Stimulated activated CD8-positive, alpha-beta memory T cell treated with anti-CD3 and anti-CD28 coated beads, Interleukin-4, amount 100 ng/mL, for 4 hours (primary cell): ENCODE results near the gene TMEM151B.

ENCODE experiments used
- DNase-seq, 2 donors: peaks; one replicate each; pipeline ENCODE4 v3.0.0-alpha.2; 2020; ENCODE audit warnings: low read depth in 2 of 2, low spot score in 1 of 2

Gene TMEM151B

GRCh38 chr6:44263354-44264100 lies 6.7 kb upstream of the TMEM151B start:
- no peak for DNase-seq

DNA sequence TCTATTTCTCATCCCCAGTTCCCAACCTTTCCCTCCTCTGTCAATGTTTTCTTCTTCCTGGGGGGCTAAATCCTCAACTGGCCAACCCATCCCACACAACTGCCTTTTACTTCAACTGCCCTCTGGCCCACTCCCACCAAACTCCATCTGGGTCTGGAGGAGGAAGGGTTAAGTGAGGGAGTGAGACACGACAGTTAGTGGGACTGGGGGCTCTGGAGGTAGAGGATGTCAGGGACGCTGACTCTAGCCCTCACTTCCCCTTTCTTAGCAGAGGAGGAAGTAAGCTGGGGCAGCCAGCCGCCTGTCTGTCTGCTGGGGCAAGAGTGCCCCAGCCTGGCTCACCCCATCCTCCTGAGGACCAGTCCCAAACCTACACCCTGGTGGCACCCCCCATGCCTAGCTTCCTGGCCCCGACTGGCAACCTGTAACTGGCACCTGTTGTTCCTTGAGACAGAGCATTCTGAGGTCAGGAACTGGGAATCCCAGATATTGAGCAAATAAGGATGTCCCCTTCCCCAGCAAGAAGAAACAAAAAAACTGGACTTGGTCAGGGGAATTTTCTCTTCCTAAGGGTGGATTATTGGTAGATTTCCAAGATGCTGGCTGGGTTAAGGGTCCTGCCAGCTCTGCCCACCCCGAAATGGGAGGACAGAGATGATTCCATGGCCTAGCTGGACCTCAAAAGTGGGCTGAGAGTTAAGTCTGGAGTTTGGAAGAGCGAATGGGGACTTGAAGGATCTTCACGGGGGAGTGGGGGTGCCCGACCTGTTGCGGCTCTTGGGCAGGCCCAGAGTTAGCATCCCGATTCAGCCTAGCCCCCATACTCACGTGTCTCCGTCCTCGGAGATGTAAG lies 5.9 kb upstream of the TMEM151B start:
- DNase-seq: no peak

GRCh38 chr6:44265007-44265721 lies 5.1 kb upstream of the TMEM151B start, which contains the start of gene NFKBIE:
Gene NFKBIE, minus strand, starts transcription at chr6:44265551. Its CDS starts 205 bp downstream, at chr6:44265346.
- DNase-seq: peak; percentile 91 to 94

GRCh38 chr6:44265722-44266233 lies 4.5 kb upstream of the TMEM151B start:
- DNase-seq: no peak

DNA sequence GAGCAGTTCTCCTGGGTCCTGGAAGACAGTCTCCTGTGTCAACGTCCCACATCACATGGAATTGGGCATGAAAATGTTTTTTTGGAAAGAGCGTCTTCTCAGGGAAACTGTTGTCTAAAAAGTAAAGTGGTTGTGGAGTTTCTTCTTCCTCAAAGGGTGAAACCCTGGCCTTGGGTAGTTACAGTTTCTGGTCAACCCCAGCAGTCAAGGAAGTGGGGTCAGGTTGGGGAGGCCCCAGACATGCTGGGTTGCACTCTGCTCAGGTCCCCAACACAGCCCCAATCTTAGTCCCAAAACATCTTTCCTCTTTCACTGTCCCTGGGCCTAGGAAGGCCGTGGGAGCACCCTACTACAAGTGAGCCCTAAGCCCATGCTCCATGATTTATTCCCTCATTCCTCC lies 3.9 kb upstream of the TMEM151B start:
- DNase-seq: no peak

- DNase-seq: no peak
These were observed 3.0 kb upstream of the TMEM151B start for GRCh38 chr6:44267252-44267651.

DNA sequence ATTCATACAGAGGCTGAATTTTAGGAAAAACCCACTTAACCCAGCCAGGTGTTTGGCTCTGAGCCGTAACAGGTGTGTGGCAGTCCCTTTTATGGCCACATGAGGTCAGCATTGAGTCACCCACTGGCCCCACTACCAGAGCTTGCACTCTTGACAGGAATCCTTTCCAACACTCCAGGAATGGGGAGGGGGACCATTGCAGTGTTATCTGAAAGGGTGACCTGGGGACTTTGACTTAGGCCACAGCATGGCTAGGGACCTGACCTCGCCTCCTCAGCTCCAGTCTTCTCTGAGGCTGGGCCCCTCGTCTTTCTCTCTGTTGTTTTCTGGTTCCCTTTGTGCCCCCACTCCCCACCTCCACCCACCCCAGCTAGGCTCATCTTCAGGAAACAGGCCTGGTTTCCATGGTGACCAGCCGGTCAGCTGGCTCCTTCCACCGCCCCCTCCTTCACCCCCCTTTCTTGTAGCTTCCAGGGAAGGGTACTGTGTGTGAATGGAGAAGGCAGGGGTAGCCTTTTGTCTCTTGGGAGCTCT lies 2.1 kb upstream of the TMEM151B start:
- no peak for DNase-seq

- DNase-seq: no peak
These were observed 901 bp upstream of the TMEM151B start for GRCh38 chr6:44269178-44269920.

DNA sequence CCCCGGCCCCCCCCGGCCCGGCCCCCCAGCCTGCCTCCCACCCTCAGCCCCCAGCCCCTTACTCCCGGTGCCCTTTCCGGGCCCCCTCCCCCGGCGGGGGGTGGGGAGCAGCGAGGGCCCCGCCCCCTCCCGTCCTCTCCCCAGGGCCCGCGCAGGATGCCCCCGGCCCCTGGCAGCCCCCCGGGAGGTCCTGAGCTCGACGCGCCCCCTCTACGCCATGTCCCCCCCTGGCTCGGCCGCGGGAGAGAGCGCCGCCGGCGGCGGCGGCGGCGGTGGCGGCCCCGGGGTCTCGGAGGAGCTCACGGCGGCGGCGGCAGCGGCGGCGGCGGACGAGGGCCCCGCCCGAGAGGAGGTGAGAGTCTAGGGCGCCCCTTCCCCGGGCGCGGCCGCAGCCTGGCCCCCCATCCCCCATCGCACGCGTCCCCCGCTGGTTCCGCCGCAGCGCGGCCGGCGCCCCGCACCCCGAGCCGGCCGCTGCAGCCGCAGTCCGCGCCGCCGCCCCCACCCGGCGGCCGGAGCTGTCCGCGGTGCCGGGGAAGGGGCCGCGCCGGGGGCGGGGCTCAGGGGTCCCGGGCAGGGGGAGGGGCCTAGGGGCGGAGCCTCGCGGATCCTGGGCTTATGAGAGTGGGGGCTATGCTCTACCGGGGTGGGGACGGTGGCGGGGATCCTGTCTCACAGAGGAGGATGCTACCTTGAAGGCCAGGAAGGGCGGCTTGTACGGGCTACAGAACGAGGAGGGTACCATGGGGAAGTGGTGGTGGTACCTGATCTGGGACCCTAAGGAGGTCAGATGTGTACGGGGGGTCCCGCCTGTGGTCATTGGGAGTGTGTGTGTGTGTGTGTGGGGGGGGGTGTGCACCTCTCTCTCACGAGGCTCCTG lies 516 bp downstream of the TMEM151B start:
- no peak for DNase-seq

- DNase-seq: no peak
These were observed 1.1 kb downstream of the TMEM151B start for GRCh38 chr6:44271406-44271723.

DNA sequence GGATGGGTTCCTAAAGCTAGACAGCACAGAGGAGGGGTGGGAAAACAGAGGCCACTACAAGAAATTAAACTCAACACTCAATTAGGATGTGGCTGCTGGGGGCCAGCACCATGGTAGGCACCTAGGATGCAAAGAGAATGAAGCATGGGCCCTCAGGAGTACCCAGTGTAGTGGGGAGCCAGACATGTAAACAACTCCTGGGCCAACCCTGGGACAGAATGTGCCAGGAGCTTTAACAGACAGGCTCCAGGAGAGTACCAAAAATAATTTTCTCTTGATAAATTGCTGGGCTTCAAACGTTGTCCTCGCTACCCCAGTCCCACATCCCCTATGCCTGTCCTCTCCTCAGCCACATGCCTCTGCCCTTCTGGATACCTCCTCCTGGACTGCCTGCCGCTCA lies 1.7 kb downstream of the TMEM151B start:
- no peak for DNase-seq

GRCh38 chr6:44272529-44272928 lies 2.3 kb downstream of the TMEM151B start:
- DNase-seq: no peak

DNA sequence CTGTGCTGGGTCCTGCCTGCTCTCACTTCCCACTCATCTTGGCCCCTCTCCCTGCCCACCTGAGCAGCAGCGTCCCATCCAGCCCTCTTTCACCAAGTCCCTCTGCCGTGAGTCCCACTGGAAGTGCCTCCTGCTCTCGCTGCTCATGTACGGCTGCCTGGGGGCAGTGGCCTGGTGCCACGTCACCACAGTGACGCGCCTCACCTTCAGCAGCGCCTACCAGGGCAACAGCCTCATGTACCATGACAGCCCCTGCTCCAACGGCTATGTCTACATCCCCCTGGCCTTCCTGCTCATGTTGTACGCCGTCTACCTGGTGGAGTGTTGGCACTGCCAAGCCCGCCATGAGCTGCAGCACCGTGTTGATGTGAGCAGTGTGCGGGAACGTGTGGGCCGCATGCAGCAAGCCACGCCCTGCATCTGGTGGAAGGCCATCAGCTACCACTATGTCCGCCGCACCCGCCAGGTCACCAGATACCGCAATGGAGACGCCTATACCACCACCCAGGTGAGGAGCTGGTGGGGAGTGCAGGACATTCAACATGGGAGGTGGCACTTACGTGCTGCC lies 2.8 kb downstream of the TMEM151B start:
- no peak for DNase-seq

GRCh38 chr6:44273617-44274016 lies 3.4 kb downstream of the TMEM151B start:
- no peak for DNase-seq

GRCh38 chr6:44275271-44275748 lies 5.1 kb downstream of the TMEM151B start:
- no peak for DNase-seq

- DNase-seq: no peak
These were observed 5.7 kb downstream of the TMEM151B start for GRCh38 chr6:44275749-44276648.

- DNase-seq: no peak
These were observed 6.7 kb downstream of the TMEM151B start for GRCh38 chr6:44276667-44277640.
